Liver (tissue), 3 donors: ENCODE results near the gene FARS2.

ENCODE experiments used
- CTCF ChIP-seq: fragments of 150-350 bp; IDR thresholded peaks from 2 replicates; pipeline ENCODE4 v1.5.1; 2017; ENCODE audit warnings: improper control_type of control experiment, low read depth, low read length; ENCODE audit not compliant: missing input control
- EGR1 ChIP-seq, 2 donors: IDR thresholded peaks; 2 replicates each; pipeline ENCODE4 v1.6.1; 2016 to 2018; ENCODE audit warnings: antibody characterized with exemption in 2 of 2, low read depth in 2 of 2
- JUND ChIP-seq, 2 donors: IDR thresholded peaks; 2 replicates each; pipeline ENCODE4 v1.6.1; 2016; ENCODE audit warnings: antibody characterized with exemption in 2 of 2
- ZBTB33 ChIP-seq: IDR thresholded peaks from 2 replicates; pipeline ENCODE4 v1.6.1; 2016; ENCODE audit warnings: antibody characterized with exemption
- donor health status: healthy.
- donor health status: healthy.

DNA sequence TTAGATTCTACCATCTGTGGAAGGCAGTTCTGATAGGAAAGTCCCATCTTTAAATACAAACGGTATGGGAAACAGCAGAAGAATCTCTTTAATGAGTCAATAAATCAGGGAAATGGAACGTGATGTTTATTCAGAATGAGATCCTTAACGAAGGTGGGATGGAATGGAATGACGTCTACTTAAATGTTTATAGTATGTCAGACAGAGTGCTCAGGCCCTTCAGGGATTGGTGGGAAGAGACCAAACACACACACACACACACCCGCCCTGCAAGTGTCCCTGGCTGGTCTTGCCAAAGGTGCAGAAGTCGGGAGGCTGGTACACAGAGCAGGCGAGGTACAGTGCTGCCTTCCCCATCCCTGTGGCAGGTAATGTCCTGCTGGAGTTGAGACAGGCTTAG, 164.0 kb downstream of the FARS2 start:
- TF ChIP-seq CTCF, result no peak
- TF ChIP-seq ZBTB33, result no peak
- TF ChIP-seq JUND (IDR thresholded peaks at IDR 0.05), result no peak
- no peak for TF ChIP-seq EGR1 (IDR thresholded peaks at IDR 0.05; ENCODE audit: low read depth in 2 of 2)
